Measurements from ENCODE around the gene PLA2G2E.
A peak's percentile ranks its signal among the peaks of the same experiment; 100 is the strongest.

The PLA2G2E gene, protein sequence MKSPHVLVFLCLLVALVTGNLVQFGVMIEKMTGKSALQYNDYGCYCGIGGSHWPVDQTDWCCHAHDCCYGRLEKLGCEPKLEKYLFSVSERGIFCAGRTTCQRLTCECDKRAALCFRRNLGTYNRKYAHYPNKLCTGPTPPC

DNA sequence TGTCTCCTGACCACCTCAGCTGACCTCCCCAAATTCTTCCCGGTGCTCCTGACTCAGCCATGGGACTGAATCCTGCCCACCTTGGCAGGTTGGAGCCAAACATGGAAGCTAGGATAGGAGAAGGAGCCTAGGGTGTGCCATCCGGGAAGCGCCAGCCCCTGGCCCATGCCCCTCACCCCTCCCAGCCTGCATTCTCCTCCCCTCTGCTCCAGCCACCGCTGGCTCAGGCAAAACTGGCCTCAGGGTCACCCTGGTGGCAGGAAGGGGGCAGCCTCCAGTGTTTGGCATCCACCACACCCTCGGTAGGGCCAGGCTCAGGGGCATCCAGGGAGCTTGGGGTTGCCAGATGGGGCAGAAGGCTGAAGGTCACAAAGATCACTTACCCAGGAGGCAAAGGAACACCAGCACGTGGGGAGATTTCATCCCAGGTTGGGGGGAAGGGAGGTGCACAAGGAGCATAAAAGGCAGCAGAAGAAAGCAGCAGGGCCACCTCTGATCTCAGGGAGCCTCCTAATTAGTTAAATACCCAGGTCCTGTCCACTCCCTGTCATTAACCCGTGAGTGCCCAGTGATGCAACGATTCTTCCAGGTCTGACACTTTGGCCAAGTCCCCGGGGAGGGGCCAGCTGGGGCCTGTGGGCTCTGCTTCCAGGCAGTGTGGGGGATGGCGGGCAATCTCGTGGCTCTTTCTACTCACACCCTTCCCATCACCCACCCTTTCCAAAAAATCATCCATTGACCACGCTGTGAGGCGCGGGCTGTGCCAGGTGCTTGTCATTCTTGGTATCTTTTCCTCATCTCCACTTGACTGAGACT, at the start of gene PLA2G2E:
TSS of gene PLA2G2E (minus strand) at position 481 of the 816 bp plus-strand sequence. CDS start at position 423, 58 bp downstream.
- no peak for DNase-seq (ENCODE audit: insufficient read length, low spot score)
- no peak for TF ChIP-seq POLR2A (IDR thresholded peaks at IDR 0.05; ENCODE audit: low read depth, low read length)
- FAIRE-seq: no peak

DNA sequence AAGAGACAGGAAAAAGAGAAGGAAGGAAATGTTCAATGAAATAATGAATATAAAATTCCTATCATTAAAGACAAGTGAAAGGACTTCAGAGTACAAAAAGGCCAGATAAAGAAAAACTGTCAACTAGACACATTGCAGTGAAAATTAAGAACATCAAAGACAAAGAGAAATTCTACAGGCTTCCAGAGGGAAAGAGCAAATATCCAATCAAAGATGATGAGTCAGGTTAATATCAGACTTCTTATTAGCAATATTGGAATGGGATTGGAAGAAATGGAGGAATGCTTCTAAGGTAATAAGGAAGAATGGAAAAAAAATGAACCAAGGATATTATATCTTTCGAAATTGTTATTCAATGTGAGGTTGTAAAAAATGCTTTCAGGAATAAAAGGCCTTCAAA, 48.2 kb upstream of the PLA2G2E start:
- no peak for TF ChIP-seq POLR2A (IDR thresholded peaks at IDR 0.05; ENCODE audit: low read depth, low read length)
- DNase-seq (ENCODE audit: insufficient read length, low spot score) (no peak), FAIRE-seq (no peak)

DNA sequence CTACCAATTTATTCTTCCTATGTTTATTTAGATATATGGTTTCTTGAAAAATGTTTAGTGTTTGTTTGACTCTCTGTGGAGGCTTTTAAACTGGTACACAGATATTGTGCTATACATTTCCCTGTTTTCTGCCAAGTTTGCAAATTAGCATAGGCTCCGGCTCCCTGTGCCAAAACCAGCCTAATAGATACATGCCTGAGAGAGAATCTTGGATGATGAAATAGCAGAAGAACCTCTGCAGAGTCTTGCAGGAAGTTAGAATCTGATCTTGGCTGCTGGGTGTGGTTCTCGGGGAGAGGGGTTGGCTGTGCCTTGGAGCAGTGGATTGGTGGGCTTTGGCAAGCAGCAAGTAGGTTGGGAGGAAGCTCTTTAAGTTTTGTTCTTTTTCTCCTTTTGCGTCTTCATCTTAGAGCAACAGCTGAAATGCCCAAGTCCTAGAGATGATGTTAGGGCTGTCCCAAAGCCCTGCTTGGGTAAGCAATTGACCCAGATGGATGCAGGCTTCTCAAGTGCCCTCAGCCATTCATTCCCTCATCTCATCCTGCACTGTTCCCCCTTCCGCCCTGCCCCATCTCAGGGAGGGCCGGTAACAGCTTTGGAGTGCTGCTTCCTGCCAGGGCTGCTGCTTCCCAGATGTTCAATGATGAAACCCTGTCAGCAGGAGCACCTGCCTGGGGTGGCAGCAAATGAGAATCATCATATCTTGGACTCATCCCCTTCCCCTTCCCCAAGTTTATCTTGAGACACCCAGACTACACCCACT, 46.7 kb upstream of the PLA2G2E start:
- TF ChIP-seq POLR2A (IDR thresholded peaks at IDR 0.05; ENCODE audit: low read depth, low read length): no peak
- DNase-seq (ENCODE audit: insufficient read length, low spot score) (no peak), FAIRE-seq (no peak)

DNA sequence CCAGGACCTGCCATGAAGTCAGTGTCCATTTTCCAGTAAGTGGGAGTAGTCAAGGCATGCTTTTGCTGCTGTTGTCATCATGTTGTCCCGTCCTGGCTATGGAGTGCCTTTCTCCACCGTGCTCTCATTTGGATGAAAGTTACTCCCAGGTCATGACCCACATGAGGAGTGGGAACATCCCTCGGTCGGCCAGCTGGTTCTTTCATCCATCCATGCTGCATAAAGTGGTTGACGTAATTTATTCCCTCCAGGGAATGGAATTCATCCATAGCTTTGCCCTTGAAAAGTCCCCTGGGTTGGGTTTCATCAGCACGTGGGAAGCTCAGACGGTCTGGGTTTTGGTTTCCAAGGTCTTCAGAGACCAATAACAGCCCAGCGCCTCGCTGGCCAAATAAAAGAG, 44.4 kb upstream of the PLA2G2E start:
- FAIRE-seq: no peak

DNA sequence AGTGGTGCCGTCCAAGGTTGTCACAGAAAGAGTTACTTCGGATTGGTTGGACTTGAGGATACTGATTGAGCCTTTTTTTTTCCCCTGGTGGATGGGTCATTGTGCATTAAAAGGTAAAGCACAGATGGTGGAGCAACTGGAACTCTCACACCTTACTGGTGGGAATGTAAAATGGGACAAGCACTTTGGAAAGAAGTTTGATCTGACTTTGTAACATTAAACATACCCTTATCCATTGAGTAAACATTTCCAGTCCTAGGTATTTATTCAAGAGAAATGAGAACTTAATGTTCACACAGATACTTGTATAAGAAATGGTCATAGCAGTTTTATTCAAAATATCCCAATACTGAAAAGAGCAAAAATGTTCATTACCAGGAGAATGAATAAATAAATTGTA, 41.1 kb upstream of the PLA2G2E start:
- DNase-seq (ENCODE audit: insufficient read length, low spot score) (no peak), FAIRE-seq (no peak)
- no peak for TF ChIP-seq POLR2A (IDR thresholded peaks at IDR 0.05; ENCODE audit: low read depth, low read length)

More for the DNA sequence above, 44.4 kb upstream of the PLA2G2E start:
- no peak for DNase-seq (ENCODE audit: insufficient read length, low spot score)
- TF ChIP-seq POLR2A (IDR thresholded peaks at IDR 0.05; ENCODE audit: low read depth, low read length): no peak

DNA sequence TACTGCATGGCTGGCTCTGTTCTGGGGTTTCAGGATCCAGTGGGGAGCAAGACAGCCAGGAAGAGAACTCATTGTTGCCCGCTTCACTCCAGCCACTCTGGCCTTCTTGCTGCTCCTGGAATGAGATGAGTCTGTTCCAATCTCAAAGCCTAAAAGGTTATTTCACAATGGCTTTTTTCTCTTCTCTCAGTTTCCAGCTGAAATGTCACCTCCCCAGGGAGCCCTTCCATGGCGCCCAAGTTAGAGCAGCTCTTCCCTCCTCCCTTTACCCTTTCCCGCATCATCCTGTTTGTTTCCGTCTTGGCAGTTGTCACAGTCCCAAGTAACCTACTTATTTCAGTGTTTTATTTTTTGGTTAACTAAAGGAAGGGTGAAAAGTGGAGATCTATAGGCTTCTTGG, 40.2 kb upstream of the PLA2G2E start:
- no peak for TF ChIP-seq POLR2A (IDR thresholded peaks at IDR 0.05; ENCODE audit: low read depth, low read length)
- no peak for FAIRE-seq
- DNase-seq (ENCODE audit: insufficient read length, low spot score): no peak

DNA sequence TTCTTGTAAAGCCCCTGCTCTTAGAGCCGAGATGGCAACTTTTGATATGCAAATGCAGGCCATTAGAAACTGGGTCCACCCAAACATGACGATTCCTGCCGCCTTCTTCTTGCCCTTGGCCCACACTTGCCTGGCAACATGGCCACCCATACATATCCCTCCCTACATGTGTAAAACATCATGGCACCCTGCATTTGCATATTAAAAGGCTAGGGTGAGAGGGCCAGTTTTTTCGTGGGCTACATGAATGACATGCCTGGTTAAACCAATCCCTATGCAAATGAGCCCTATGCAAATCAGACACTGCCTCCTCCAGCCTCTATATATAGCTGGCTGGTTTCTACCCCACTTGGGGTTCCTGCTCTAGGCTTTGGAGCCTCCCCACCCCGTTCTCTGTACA, 37.2 kb upstream of the PLA2G2E start:
- FAIRE-seq (no peak), DNase-seq (ENCODE audit: insufficient read length, low spot score) (no peak)
- no peak for TF ChIP-seq POLR2A (IDR thresholded peaks at IDR 0.05; ENCODE audit: low read depth, low read length)

DNA sequence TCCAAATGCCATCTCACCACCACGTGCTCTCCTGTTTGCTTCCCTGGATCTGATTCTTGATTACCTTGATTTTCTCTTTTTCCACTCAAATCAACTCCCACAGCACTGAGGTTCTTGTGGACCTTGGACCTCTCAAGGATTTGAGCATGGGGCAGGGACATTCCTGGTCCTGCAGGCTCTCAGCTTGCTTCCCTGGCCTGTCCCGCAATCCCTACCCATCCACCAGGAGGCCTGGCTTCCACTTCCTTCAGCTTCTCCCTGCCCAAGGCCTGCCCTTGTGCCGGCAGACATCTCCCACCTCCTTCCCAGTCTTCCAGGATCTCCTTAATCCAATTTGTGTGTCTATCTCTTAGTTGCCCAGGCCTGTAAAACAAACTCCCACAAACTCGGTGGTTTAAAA, 34.4 kb upstream of the PLA2G2E start:
- DNase-seq (ENCODE audit: insufficient read length, low spot score): no peak
- FAIRE-seq: no peak
- TF ChIP-seq POLR2A (IDR thresholded peaks at IDR 0.05; ENCODE audit: low read depth, low read length): no peak

DNA sequence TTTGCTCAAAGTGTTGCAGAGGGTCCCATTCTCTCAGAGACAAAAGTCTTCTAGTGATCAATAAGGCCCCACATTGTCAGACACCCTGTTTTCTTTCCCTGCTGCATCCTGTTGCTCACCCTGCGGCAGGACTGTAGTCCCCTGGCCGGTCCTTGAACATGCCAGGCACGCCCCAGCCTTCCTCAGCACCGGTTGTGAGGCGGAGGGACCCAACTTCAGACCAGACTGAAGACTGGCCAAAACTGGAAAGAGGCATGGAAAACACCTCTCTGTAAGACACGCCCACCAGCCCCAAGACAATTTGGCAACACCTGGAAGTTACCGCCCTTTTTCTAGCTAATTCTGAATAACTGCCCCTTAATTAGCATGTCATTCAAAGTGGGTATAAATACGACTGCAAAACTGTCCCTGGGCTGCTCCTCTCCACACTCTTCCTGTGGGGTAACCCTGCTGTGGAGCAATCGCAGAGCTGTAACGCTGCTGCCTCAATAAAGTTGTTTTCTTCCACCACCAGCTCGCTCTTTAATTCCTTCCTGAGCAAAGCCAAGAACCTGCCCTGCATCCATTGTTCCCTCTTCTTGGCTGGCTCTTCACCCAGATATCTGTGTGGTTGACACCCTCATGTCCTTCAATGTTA, 32.2 kb upstream of the PLA2G2E start:
- TF ChIP-seq POLR2A (IDR thresholded peaks at IDR 0.05; ENCODE audit: low read depth, low read length): no peak
- FAIRE-seq (no peak), DNase-seq (ENCODE audit: insufficient read length, low spot score) (no peak)

DNA sequence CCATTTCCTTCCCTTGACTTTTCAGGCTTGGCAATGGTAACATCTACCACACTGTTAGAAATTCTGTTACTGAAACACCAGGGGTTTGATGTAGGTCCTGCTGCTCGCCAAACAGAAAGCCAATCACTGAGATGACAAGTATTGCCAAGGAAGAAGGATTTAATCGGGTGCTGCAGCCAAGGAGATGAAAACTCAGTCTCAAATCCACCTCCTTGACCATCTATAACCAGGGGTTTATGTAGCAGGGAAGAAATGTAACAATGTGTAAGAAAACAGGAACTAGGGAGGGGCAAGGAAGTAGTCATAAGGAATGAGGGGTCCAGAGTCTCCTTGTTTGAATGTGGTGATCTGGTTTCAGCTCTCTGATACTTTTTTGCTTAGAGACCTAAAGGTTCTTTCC, 30.6 kb upstream of the PLA2G2E start:
- DNase-seq (ENCODE audit: insufficient read length, low spot score) (no peak), FAIRE-seq (no peak)
- TF ChIP-seq POLR2A (IDR thresholded peaks at IDR 0.05; ENCODE audit: low read depth, low read length): no peak

DNA sequence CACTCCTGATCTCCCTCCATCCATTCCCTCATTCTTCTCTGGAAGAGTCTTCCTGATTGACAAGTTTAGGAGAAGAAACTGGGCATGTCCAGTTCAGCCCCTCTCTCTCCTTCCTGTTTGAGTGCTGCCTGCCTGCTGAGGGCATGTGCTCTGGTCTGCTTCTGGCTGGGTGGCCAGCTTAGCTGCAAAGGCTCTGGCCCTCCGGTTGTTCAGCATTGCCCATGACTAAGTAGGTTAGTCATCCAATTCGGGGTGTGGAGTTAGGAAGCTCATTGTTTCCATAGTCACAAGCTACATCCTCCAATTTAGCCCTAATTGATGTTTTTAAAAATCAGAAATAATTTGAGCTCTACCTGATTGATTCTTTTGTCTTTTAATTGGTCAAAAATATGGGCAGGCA, 25.6 kb upstream of the PLA2G2E start:
- FAIRE-seq: peak; percentile 90
- TF ChIP-seq POLR2A (IDR thresholded peaks at IDR 0.05; ENCODE audit: low read depth, low read length): no peak
- DNase-seq (ENCODE audit: insufficient read length, low spot score): peak; percentile 60

DNA sequence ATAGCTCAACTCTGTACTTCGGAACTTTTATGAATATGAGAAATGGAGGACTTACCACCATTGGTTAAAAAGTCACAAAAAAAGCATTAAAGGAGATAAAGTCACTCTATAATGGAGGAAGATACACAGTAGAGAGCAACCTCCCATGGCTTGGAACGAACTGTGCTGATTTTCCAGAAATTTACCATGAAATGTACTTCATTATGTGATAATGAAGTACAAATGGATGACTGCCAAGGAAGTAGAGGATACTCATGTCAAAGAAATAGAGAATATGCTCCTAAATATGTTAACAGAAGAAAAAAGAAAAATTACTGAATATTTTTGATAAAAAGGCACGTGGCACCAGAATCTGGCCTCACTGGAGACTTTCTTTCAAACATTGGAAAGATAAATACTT, 23.6 kb upstream of the PLA2G2E start:
- FAIRE-seq (no peak), DNase-seq (ENCODE audit: insufficient read length, low spot score) (no peak)
- no peak for TF ChIP-seq POLR2A (IDR thresholded peaks at IDR 0.05; ENCODE audit: low read depth, low read length)

DNA sequence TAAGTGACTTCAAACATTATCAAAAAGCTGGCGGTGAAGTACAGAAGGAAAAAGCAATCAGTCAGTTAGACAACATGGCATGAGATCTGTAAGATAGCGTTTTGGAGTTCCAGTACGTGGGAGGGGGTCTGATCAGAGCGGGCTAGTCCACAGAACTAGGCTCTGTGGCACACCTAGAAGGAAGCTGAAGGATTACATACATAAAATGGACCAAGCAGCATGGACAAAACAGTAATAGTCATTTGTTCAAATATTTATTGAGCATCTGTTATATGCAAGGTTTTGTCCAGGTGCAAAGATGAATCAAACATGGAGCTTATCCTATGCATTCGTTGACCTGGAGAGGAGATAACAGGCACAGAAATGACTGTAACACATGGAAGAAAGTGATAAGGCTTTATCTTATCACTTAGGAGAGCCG, 22.9 kb upstream of the PLA2G2E start:
- TF ChIP-seq POLR2A (IDR thresholded peaks at IDR 0.05; ENCODE audit: low read depth, low read length): no peak
- FAIRE-seq: no peak

DNA sequence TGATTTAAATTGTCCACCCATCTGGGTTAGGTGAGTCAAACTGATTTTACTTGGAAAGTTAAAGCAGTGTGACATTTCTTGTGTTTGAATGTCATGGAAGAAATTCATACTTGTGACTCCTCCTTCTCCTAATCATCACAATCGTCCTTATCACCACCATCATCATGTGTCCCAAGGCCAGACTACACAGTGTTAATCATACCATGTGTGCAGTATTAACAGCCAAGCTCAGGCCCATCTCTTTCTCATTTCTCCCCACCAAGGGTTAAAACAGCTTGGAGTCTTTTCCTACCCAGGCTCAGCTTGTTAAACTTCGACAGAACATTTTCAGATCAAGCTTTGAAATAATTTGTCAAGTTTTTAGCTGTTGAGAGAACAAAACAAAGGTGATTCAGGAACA, 22.5 kb upstream of the PLA2G2E start:
- FAIRE-seq (no peak), DNase-seq (ENCODE audit: insufficient read length, low spot score) (no peak)
- no peak for TF ChIP-seq POLR2A (IDR thresholded peaks at IDR 0.05; ENCODE audit: low read depth, low read length)

More for the DNA sequence above, 22.9 kb upstream of the PLA2G2E start:
- no peak for DNase-seq (ENCODE audit: insufficient read length, low spot score)

Data from H54 (cell line).